Kidney epithelial cell (primary cell): Measurements from ENCODE around the gene EVX1. TPM values are rescaled to one million over a fixed set of nuclear protein-coding genes. Genes with fewer than 3 reads are reported as not detected.

ENCODE experiments used
- DNase-seq: peaks from one replicate; pipeline ENCODE4 v3.0.0-alpha.2; 2010; ENCODE audit warnings: low read depth
- H3K27me3 ChIP-seq: 2 replicates; pipeline ENCODE4 v1.6.0; 2011; ENCODE audit warnings: low read length; ENCODE audit not compliant: control insufficient read depth, insufficient read depth
- H3K36me3 ChIP-seq: 2 replicates; pipeline ENCODE4 v1.5.1; 2011; ENCODE audit warnings: low read length; ENCODE audit not compliant: control insufficient read depth, insufficient read depth
- H3K4me3 ChIP-seq: 2 replicates; pipeline ENCODE4 v1.5.1; 2011; ENCODE audit warnings: low read depth, mild to moderate bottlenecking, control low read depth, low read length
- CTCF ChIP-seq: IDR thresholded peaks from 2 replicates; pipeline ENCODE4 v1.5.1; 2011; ENCODE audit warnings: mild to moderate bottlenecking, moderate library complexity, low read length, control low read depth, inconsistent platforms; ENCODE audit not compliant: insufficient read depth, poor library complexity, severe bottlenecking
- total RNA-seq: library from RNA; depleted of rRNA; stranded (reverse); fragments of >200 nt; gene quantifications from 2 replicates; pipeline ENCODE4 v1.2.3, GENCODE V29; 2015

EVX1 gene
- total RNA-seq, 1 donor from 2014 or later: not detected

- H3K27me3 ChIP-seq: peaks cover 99% of the 10 kb centered on the region
- H3K4me3 ChIP-seq: no peak overlapping the region
- H3K36me3 ChIP-seq: no peaks in the 10 kb centered on the region
- no peak for DNase-seq
- no peak for TF ChIP-seq CTCF
These were observed 3.4 kb downstream of the EVX1 start for GRCh38 chr7:27245798-27246691.

GRCh38 chr7:27247000-27247399, 4.4 kb downstream of the EVX1 start:
- no peak for TF ChIP-seq CTCF
- Histone ChIP-seq H3K36me3 (no peaks in the 10 kb centered on the region), H3K4me3 (no peak overlapping the region), H3K27me3 (peaks cover 99% of the 10 kb centered on the region)
- no peak for DNase-seq

GRCh38 chr7:27247452-27248426, 5.1 kb downstream of the EVX1 start:
- no peak for TF ChIP-seq CTCF
- peaks cover 99% of the 10 kb centered on the region for H3K27me3 ChIP-seq
- DNase-seq: no peak
- no peak overlapping the region for H3K4me3 ChIP-seq
- no peaks in the 10 kb centered on the region for H3K36me3 ChIP-seq

- DNase-seq: no peak
- Histone ChIP-seq H3K27me3 (peaks cover 99% of the 10 kb centered on the region), H3K36me3 (no peaks in the 10 kb centered on the region), H3K4me3 (no peak overlapping the region)
- no peak for TF ChIP-seq CTCF
These were observed 5.8 kb downstream of the EVX1 start for GRCh38 chr7:27248427-27248806.

GRCh38 chr7:27248911-27249723, 6.5 kb downstream of the EVX1 start:
- no peak for TF ChIP-seq CTCF
- peaks cover 99% of the 10 kb centered on the region for H3K27me3 ChIP-seq
- no peak for DNase-seq
- no peak overlapping the region for H3K4me3 ChIP-seq
- H3K36me3 ChIP-seq: no peaks in the 10 kb centered on the region
